Measurements from ENCODE around the gene RHOC.

The RHOC gene

GRCh38 chr1:112718691-112719418 lies 11.9 kb upstream of the RHOC start:
- intact Hi-C loops (cut with DNase I; ENCODE audit: low total_unique reads): loop anchor here (5.0 to 10.0 kb wide), 2 partner anchors 83 to 236 kb away; partner anchors contain the start of gene SLC16A1
- H3K4me1 ChIP-seq: peaks cover 0 to 45% (median 29%) of the 10 kb centered on the region in 4 donors

DNA sequence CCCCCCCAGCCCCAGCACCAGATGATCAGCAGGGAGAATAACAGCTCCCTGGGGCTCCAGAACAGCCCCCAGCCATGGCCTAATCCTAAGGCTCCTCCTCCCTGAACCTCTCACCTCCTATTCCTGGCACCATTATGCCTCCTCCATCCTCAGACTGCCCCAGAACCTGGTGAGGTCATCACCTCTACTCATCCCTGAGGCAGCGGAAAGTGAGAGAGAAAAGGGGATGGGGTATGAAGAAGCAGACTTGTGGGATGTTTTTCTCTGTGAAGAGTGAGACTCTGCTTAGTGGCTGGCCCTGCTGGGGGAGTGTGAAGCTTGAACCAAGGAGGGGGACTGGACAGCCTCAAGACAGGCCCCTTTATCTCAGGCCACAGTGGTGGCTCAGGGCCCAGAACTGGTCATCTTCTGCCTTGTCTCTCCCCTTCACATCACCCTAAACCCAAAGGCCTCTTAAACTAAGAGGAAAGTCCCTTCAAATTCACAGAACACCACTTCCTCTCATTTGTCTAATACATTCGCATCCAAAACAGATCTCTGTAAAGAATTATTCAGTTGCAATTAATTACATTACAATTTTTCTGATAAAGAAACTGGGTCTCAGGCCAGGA lies 10.4 kb upstream of the RHOC start:
- Histone ChIP-seq H3K4me3 (no peak overlapping the region), H3K27ac (no peak overlapping the region), H3K27me3 (peaks cover 0 to 20% of the 10 kb centered on the region in 2 donors), H3K4me1 (peaks cover 0 to 41% (median 28%) of the 10 kb centered on the region in 4 donors), H3K36me3 (no peaks in the 10 kb centered on the region), H3K9me3 (no peaks in the 10 kb centered on the region)
- intact Hi-C loops (cut with DNase I; ENCODE audit: low total_unique reads): loop anchor here (5.0 to 10.0 kb wide), 2 partner anchors 85 to 237 kb away; partner anchors contain the start of gene SLC16A1
- DNase-seq: no peak
- no peak for TF ChIP-seq CTCF (IDR thresholded peaks at IDR 0.05)

More at GRCh38 chr1:112718691-112719418, 11.9 kb upstream of the RHOC start:
- peak; percentile 82 to 88 for TF ChIP-seq CTCF (IDR thresholded peaks at IDR 0.05)
- H3K4me3 ChIP-seq: peak overlapping the region in 1 of 2 donors; percentile 43
- no peaks in the 10 kb centered on the region for H3K36me3 ChIP-seq
- H3K9me3 ChIP-seq: no peaks in the 10 kb centered on the region
- DNase-seq: peak; percentile 67 to 88
- H3K27ac ChIP-seq: no peak overlapping the region
- H3K27me3 ChIP-seq: peaks cover 0 to 25% of the 10 kb centered on the region in 2 donors

DNA sequence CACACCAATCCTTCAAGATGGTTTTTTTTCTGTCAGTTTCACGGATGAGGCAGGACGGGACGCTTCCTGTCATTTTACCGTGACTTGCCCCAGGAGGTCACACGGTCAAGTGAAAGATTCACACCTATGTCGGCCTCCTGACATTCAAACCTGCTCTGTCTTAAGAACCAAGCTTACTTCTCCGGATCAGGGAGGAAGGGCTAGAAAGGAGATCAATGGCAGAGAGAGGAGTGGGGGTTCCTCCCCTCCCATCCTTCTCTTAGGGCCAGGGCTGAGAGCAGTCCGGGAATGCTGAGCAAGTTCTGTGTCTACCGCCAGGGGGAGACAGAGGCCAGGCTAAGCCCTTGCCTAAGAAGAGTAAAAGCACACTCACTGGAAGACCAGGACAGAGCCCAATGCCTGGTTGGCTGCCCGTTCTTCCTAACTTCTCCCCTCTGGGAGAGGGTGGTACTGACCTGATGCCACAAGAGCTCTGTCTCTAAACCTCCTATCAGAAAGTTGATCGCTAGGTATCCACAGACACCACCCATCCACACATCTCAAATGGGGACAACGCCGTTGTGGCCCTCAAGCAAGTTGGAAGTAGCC lies 9.3 kb upstream of the RHOC start:
- H3K9me3 ChIP-seq: no peaks in the 10 kb centered on the region
- H3K4me3 ChIP-seq: peak overlapping the region; percentile 60 to 67
- H3K36me3 ChIP-seq: no peaks in the 10 kb centered on the region
- intact Hi-C loops (cut with DNase I; ENCODE audit: low total_unique reads): loop anchor here (5.0 to 10.0 kb wide), 2 partner anchors 86 to 239 kb away; partner anchors contain the start of gene SLC16A1
- peak; percentile 82 to 91 for DNase-seq
- H3K4me1 ChIP-seq: peaks cover 0 to 38% (median 27%) of the 10 kb centered on the region in 4 donors
- peak; percentile 93 to 94 for TF ChIP-seq CTCF (IDR thresholded peaks at IDR 0.05)
- peaks cover 0 to 15% of the 10 kb centered on the region in 2 donors for H3K27me3 ChIP-seq
- H3K27ac ChIP-seq: peak overlapping the region; percentile 64 to 70

DNA sequence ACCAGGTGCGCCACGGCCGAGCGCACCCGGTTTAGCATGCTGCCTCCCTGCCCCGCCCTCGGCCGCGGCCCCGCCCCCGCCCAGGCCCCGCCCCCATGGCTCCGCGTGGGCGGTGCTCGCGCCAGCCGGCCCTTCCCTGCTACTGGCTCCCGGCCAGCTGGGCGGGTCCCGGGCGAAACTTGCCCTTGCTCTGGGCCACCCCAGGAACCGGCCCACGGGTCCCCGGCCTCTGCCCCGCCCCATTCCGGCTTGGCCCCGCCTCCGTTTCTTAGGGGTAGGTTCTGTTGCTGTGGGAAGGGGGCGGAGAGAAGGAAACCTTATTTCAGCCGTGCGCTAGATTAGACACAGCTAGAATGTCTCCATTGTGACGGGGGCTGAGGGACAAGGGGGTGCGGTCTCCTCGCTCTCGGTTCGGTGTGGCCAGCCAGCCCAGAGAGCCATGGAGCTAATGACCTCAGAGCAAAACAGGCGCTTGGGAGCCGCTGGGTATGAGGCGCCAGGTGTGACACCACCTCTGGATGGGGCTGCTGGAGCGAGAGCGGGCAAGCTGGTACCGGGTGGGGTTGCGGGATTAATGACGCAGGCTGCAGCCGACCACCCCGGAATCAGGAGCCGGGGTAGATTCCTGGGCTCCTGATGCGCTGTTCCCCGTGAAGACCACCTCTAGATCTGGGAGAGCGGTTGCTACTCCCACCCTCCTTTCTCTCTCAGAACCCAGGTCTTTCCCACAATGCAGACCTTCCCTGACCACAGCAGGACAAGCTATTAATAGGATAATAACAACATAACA lies 8.5 kb upstream of the RHOC start, which contains the start of gene PPM1J:
Gene PPM1J (minus strand): TSS at position 69 of the 790 bp plus-strand sequence. CDS start 31 bp downstream, at position 38.
- Histone ChIP-seq H3K9me3 (no peaks in the 10 kb centered on the region), H3K4me1 (peaks cover 0 to 38% (median 27%) of the 10 kb centered on the region in 4 donors), H3K27me3 (peaks cover 0 to 15% of the 10 kb centered on the region in 2 donors), H3K36me3 (no peaks in the 10 kb centered on the region), H3K4me3 (peak within 1 kb of the TSS; percentile 60 to 67), H3K27ac (peak within 1 kb of the TSS; percentile 64 to 70)
- intact Hi-C loops (cut with DNase I; ENCODE audit: low total_unique reads): loop anchor here (5.0 to 10.0 kb wide), 2 partner anchors 87 to 239 kb away; partner anchors contain the start of gene SLC16A1
- no peak for TF ChIP-seq CTCF (IDR thresholded peaks at IDR 0.05)
- peak; percentile 98 to 99 for DNase-seq

Measured in tibial artery (tissue), 4 donors.